ENCODE measurements around the gene TWIST1. TPM values are rescaled to one million over a fixed set of nuclear protein-coding genes. Genes with fewer than 3 reads are reported as not detected.

TWIST1 gene
- not detected in 2 replicates for polyA plus RNA-seq
- polyA minus RNA-seq, result not detected in 2 replicates

GRCh38 chr7:19117091-19117869 lies at the start of gene TWIST1:
TWIST1 (minus strand) TSS chr7:19117636; CDS start chr7:19117321, 315 bp downstream.
- Histone ChIP-seq H2AFZ (ENCODE audit: low read depth, low read length) (no peak within 1 kb of the TSS), H3K9ac (ENCODE audit: low read length) (no peak within 1 kb of the TSS), H3K79me2 (replicated peaks; ENCODE audit: insufficient read depth, low read length) (no peaks in the 10 kb centered on the region), H3K4me3 (ENCODE audit: low read length) (peak within 1 kb of the TSS; percentile 66), H3K4me2 (ENCODE audit: low read length) (peak within 1 kb of the TSS; percentile 36), H3F3A (ENCODE audit: insufficient read depth, low read length, poor library complexity, severe bottlenecking) (no peaks in the 10 kb centered on the region), H3K9me3 (ENCODE audit: low read length) (no peaks in the 10 kb centered on the region), H3K36me3 (ENCODE audit: insufficient read depth, low read length) (no peaks in the 10 kb centered on the region), H3K27ac (ENCODE audit: low read length) (no peak within 1 kb of the TSS), H3K27me3 (ENCODE audit: insufficient read depth, low read depth, low read length) (peaks cover 98% of the 10 kb centered on the region), H3K9me2 (ENCODE audit: insufficient read depth, low read length) (no peaks in the 10 kb centered on the region), H4K20me1 (ENCODE audit: insufficient read depth) (no peaks in the 10 kb centered on the region)
- TF ChIP-seq POLR2AphosphoS5 (IDR thresholded peaks at IDR 0.05) (no peak), MXI1 (conservative IDR thresholded peaks at IDR 0.05; ENCODE audit: poor library complexity, severe bottlenecking) (no peak), RAD21 (conservative IDR thresholded peaks at IDR 0.05) (no peak), TAF1 (IDR thresholded peaks at IDR 0.05; ENCODE audit: low read depth) (no peak), CTCF (IDR thresholded peaks at IDR 0.05; ENCODE audit: poor library complexity, severe bottlenecking) (no peak), REST (IDR thresholded peaks at IDR 0.05; ENCODE audit: borderline replicate concordance) (no peak), EZH2 (IDR thresholded peaks at IDR 0.05; ENCODE audit: borderline replicate concordance, insufficient read depth, low read length, poor library complexity, severe bottlenecking) (no peak), EP300 (conservative IDR thresholded peaks at IDR 0.05; ENCODE audit: poor library complexity, severe bottlenecking) (no peak), SMC3 (conservative IDR thresholded peaks at IDR 0.05; ENCODE audit: poor library complexity) (no peak)

GRCh38 chr7:19161671-19162070 lies 44.2 kb upstream of the TWIST1 start:
- Histone ChIP-seq H3K27me3 (ENCODE audit: insufficient read depth, low read depth, low read length) (no peaks in the 10 kb centered on the region), H3K9me3 (ENCODE audit: low read length) (no peaks in the 10 kb centered on the region), H3K79me2 (replicated peaks; ENCODE audit: insufficient read depth, low read length) (no peaks in the 10 kb centered on the region), H3K4me3 (ENCODE audit: low read length) (no peak overlapping the region), H2AFZ (ENCODE audit: low read depth, low read length) (no peak overlapping the region), H3K27ac (ENCODE audit: low read length) (no peak overlapping the region), H3K4me2 (ENCODE audit: low read length) (no peak overlapping the region), H3K9me2 (ENCODE audit: insufficient read depth, low read length) (no peaks in the 10 kb centered on the region), H3K9ac (ENCODE audit: low read length) (no peak overlapping the region), H3F3A (ENCODE audit: insufficient read depth, low read length, poor library complexity, severe bottlenecking) (no peaks in the 10 kb centered on the region), H4K20me1 (ENCODE audit: insufficient read depth) (no peaks in the 10 kb centered on the region), H3K36me3 (ENCODE audit: insufficient read depth, low read length) (no peaks in the 10 kb centered on the region)
- TF ChIP-seq CTCF (IDR thresholded peaks at IDR 0.05; ENCODE audit: poor library complexity, severe bottlenecking) (no peak), TAF1 (IDR thresholded peaks at IDR 0.05; ENCODE audit: low read depth) (no peak), RAD21 (conservative IDR thresholded peaks at IDR 0.05) (no peak), MXI1 (conservative IDR thresholded peaks at IDR 0.05; ENCODE audit: poor library complexity, severe bottlenecking) (no peak), REST (IDR thresholded peaks at IDR 0.05; ENCODE audit: borderline replicate concordance) (no peak), SMC3 (conservative IDR thresholded peaks at IDR 0.05; ENCODE audit: poor library complexity) (no peak), EP300 (conservative IDR thresholded peaks at IDR 0.05; ENCODE audit: poor library complexity, severe bottlenecking) (no peak), EZH2 (IDR thresholded peaks at IDR 0.05; ENCODE audit: borderline replicate concordance, insufficient read depth, low read length, poor library complexity, severe bottlenecking) (no peak)

Measured in neural cell (in vitro differentiated cells).